Skin epidermis (tissue), 12 donors: ENCODE measurements around the gene TREML4.
A peak's percentile ranks its signal among the peaks of the same experiment; 100 is the strongest.

Experiments
- H3K27ac ChIP-seq, 21 experiments: fragments of 200-600 bp; sonication (generic) in 11 of 21; one replicate each; pipeline ENCODE4 v1.5.0; 2020; ENCODE audit warnings: mild to moderate bottlenecking in 3 of 21, inconsistent platforms in 2 of 21, moderate library complexity in 2 of 21
- H3K4me3 ChIP-seq, 7 experiments: fragments of 200-600 bp; sonication (generic) in 2 of 7; one replicate each; pipeline ENCODE4 v1.5.0; 2020; ENCODE audit warnings: inconsistent platforms in 2 of 7, mild to moderate bottlenecking in 2 of 7, moderate library complexity in 1 of 7

Gene TREML4

GRCh38 chr6:41275489-41275888 is 47.3 kb downstream of the TREML4 start:
- Histone ChIP-seq H3K27ac (no peak overlapping the region), H3K4me3 (no peak overlapping the region)

- no peak overlapping the region for H3K4me3 ChIP-seq
- no peak overlapping the region for H3K27ac ChIP-seq
Observed at GRCh38 chr6:41277605-41278004, 49.5 kb downstream of the TREML4 start.

DNA sequence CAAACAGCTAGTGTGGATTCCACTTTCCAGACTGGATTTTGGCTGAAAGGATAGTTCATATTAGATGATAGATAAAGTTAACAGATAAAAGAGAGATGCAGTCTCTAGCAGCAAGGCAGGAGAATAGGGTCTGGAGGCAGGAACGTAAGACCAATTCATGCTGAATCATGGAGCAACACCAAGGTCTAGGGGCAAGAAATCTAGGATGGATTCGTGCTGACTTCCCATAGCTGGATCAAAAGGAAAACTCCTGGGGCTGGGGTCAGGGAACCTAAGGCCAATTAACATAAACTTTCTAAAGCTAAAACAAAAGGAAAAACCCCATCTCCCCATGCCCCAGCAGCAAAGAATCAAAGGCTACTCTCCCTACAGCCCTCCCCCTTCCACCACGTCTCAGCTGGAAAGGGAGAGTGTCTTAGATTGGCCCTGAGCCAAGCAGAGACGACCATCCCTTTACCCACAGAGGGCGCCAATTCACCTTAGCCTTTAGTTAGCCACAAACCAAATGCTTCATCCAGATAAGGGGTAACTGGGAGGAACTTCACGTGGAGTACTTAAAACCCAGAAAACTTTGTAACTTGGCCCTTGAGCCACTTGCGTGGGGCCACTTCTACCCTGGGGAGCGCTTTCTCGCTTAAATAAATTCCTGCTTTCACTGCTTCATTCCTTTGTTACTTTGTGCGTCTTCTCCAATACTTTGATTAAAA is 50.7 kb downstream of the TREML4 start:
- H3K4me3 ChIP-seq, result no peak overlapping the region
- H3K27ac ChIP-seq, result no peak overlapping the region

DNA sequence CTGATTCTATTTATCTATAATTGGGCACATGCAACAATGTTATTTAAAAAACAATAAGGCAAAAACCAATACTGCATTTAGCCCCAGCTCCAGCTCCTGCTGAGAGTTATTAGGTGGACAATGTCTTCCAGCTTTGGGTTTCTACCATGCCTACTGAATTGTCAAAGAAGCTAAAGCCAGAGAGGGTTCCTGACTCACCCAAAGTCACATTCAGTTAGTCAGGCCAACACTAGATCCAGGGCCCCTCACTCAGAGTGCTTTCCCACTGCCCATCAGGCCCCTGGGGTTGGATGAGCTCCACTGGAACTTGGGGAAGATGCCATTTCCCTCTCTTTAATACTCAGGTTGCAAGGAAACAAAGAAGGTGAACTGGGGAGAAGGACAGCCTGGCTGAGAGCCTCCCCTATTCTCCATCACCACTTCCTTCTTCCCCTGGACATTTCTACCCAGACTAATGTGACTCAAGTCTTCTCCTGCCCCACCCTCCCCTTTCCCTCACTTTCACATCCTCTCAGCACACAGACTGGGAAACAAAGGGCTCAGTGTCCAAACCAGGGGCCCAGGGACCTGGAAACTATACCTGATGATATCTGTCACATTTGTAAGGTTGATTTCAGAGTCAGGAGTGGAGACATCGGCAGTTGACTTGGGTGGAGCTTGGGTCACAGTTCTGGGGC is 52.4 kb downstream of the TREML4 start:
- Histone ChIP-seq H3K4me3 (no peak overlapping the region), H3K27ac (no peak overlapping the region)

- no peak overlapping the region for H3K4me3 ChIP-seq
Observed at GRCh38 chr6:41283600-41283999, 55.5 kb downstream of the TREML4 start.

DNA sequence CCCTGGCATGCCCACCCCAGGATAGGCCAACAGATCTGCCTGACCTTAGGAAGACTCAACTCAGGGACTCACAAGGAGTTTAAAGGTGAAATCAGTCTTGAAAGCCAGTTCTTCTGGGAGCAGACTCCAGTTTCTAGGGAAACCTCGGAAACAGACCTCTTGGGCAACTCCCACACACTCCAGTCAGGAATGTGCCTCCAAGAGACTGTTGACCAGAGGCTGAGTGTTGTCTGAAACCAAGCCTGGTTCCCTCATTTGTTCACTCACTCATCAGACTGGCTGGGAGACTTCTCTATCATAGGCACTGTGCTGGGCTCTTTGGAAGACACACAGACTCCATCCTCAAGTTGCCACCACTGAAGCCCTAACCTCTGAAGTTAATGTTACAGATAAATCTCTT is 56.6 kb downstream of the TREML4 start:
- H3K27ac ChIP-seq, result no peak overlapping the region
- H3K4me3 ChIP-seq, result no peak overlapping the region

More at GRCh38 chr6:41283600-41283999, 55.5 kb downstream of the TREML4 start:
- no peak overlapping the region for H3K27ac ChIP-seq

DNA sequence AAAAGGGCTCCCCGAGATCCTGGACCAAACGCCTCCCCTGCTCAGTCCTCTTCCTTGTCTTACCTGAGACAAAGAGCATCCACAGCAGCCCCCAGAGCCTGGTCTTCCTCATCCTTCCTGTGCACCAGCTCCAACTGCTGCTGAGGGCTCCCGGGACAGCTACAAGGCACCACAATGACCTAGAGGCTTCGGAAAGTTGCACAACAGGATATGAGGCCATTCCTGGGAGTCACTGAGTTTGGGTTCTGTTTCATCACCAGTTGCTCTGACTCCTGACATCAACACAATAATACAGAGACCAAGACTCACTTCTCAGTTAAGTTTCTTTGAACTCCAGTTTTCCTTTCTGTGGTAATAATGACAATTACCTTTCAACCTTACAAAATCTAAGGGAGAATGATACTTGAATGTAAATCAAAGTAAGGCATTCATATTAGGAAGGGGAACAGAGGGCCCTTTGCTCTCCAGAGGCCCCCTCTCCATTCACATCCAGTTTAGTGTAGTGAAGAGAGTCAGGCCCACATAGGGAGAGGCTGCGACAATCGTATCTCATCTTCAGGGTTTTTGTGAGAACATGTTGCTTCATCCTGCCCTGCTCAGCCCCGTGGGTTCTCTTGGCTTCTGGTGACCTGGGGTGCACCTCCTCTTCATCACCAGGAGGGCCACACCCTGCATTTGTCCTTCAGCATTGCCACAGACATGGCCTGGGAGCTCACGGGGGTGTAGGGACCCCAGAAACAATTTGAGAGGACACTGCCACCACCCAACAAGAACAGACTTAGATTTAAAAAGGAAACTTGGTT is 58.6 kb downstream of the TREML4 start, which contains the start of gene TREM1:
TSS of gene TREM1 (minus strand) at position 139 of the 803 bp plus-strand sequence. CDS start at position 112, 27 bp downstream.
- Histone ChIP-seq H3K4me3 (no peak within 1 kb of the TSS), H3K27ac (peak within 1 kb of the TSS in 7 of 21 experiments; percentile 1 to 66 (median 23))

DNA sequence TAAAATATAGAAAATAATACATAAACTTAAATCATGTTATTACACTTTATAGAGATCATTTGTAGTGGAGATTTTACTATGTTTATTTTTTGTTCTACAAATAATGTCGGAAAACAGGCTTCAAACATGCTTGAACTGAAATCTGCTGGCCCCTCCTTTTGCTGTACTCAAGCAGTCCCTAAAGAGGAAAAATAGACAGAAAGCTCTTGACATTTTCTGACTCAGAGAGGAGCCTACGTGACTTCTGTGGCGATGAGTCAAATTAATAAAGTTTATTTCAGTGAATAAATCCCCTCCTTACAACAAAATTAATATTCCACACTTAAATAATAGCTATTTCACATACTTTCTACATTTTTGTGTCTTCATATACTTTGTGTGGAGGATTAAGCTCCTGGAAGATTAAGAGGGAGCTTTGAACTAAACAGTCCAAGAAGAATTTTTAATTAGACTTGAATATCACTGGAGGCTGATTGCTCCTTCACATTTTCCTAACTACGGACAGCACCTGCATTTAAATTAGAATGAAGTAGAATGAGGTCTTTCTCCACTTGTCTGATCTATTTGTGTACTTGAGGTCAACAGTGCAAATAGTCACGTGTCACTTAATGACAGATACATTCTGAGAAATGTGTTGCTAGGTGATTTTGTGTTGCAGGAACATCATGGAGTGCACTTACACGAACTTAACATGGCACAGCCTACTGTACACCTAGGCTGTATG is 60.0 kb downstream of the TREML4 start:
- no peak overlapping the region for H3K4me3 ChIP-seq

More for the DNA sequence above, 60.0 kb downstream of the TREML4 start:
- no peak overlapping the region for H3K27ac ChIP-seq
